Mucosa of gallbladder (tissue), 1 donor: Measurements from ENCODE around the gene NFIX. TPM values are rescaled to one million over a fixed set of nuclear protein-coding genes. Genes with fewer than 3 reads are reported as not detected.

Experiments used
- DNase-seq: peaks from one replicate; pipeline ENCODE4 v3.0.0-alpha.2; 2020; ENCODE audit warnings: low spot score
- total RNA-seq: library from RNA; stranded (reverse); gene quantifications from one replicate; pipeline ENCODE4 v1.2.1, GENCODE V29; 2021
- donor health status: DM: no; HTN: no; CAD: no.

The NFIX gene
- total RNA-seq, 1 donor from 2014 or later: 135 TPM

DNA sequence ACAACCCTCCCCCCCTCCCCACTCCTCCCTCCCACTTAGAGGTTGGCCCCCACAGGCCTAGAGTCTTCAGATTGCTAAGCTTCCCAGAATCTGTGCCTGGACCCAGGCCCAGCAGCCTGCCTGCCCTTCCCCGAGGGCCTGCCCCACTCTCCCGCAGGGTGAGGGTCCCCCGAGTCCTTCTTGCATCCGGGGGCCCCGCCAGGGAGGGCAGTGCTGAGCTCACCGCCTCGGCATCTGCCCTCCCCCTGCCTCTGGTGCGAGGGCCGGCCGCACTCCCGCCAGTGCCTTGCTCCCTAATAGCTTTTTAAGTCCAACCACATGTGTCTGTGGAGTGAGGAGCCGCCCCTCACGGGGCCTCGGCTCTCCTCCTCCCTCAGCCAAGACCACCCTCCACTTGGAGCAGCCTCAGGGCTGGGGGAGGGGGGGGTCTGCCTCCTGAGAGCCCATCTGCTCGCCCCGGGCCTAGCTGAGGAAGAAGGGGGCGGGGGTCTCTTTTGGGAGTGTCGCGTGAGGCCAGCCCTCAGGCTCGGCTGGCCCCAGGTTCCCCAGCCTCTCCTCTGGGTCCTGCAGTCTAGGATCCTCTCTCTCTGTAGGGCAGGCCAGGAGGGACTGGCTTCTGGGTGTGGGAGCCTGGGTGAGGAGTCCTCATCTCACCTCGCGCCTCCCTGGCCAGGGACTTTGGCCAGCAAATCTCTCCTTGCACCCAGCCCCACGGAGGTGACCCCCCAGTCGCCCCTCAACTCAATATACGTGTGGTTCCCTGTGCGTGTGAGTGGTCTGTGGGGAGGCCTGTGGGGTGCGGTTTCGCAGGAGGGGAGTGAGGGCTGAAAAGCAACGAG is 60.2 kb downstream of the NFIX start:
- DNase-seq: peak; percentile 57

GRCh38 chr19:13056052-13056660 is 60.9 kb downstream of the NFIX start:
- DNase-seq: peak; percentile 65

- no peak for DNase-seq
These were observed 61.9 kb downstream of the NFIX start for GRCh38 chr19:13057147-13057572.

DNA sequence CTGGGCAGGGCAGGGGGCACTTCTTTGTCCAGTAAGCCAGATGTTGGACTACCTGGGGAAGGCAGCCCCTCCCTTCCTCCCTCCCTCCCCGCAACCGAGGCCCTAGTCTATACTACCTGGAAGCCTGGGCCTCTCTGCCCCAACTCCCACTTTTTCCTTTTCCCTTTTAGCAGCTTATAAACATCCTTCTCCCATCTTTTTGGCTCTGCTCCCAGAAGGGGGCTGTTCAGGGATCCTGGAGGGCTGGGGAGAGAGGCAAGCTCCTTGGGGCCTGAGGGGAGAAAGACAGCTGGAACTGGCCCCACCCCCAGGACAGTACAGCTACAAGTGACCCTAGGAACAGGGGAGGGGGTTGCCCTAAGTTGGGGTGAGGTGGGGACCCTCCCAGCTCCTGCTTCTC is 62.5 kb downstream of the NFIX start:
- no peak for DNase-seq

- no peak for DNase-seq
These were observed 63.8 kb downstream of the NFIX start for GRCh38 chr19:13058951-13059660.

DNA sequence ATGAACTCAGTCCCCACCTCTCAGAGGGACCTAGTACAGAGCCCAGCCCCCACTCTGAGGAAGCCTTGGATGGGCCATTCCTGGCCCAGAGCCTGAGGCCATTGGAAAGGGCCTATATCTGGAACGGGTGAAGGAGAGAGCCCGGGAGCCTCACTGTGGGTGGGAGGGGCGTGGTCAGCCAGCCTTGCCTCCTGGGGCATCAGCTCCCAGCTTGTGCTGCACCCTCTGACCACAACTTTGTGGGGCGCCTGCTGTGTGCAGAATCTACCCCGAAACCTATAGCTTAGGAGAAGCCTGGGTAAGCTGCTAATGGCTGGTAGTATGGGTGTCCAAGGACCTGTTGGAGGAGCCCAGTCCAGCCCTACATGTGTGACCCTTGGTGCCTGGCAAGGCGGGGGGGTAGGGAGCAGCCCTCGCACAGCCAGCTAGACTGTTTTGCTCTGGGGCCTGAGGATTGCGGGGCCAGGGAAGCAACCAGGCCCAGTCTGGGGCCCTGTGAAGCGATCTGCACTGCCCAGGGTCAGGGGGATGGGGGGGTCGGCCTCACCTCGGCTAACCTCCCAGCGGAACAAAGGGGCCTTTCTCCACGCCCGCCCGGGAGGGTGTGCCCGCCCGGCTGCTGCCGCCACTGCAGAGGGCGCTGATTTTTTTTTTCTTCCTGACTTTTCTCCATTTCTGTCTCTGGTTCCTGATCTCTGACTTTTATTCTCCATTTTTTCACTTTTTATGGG is 65.1 kb downstream of the NFIX start:
- DNase-seq: no peak

- DNase-seq: peak; percentile 85
These were observed 66.0 kb downstream of the NFIX start for GRCh38 chr19:13060964-13061927.

DNA sequence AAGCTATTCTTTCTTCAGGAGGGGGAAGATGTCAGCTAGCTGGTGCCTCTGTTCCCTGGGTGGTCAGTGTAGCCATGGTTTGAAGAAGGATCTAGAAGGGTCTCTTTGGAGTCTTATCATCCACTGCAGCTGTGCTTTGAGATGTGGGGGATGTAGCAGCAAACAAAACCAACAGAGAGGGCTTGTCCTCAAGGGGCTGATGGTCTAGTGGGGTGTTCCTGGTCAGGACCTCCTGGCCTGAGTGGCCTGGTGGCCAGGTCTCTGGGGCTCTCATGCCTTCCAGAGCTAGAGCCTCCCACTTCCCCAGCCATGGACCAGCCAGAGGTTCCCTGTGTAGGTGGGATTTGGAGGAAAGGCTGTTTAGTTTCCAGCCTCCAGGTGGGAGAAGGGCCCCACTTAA is 67.0 kb downstream of the NFIX start:
- no peak for DNase-seq

DNA sequence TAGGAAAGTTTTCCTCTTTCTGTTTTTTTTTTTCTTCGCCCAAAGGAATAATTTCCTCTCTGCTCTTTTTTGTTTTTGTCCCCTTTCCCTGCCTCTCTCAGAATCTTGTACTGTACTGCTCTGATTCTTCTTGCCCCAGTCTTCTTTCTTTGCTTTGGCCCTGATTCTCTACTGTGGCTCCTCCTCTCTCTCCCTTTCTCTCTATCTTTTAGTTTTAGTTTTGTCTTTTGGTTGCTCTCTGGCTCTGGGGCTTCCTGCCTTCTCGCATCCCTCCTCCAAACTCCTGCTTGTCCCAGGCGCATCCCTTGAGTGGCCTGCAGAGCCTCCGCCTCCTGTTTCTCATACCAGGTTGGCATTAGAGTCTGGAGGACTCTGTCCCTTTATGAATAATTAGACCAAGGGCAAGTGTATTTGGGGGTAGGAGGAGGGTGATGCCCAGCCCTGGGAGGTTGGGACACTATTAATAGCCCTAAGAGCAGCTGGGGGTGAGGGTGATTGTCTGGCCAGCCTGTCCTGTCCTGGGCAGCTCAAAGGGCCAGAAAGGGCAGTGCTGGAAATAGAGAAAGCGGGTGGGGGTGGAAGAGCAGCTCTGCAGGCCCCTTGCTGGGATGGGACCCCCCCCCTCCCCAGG is 68.3 kb downstream of the NFIX start:
- DNase-seq: no peak

- no peak for DNase-seq
These were observed 68.8 kb downstream of the NFIX start for GRCh38 chr19:13064092-13064489.

DNA sequence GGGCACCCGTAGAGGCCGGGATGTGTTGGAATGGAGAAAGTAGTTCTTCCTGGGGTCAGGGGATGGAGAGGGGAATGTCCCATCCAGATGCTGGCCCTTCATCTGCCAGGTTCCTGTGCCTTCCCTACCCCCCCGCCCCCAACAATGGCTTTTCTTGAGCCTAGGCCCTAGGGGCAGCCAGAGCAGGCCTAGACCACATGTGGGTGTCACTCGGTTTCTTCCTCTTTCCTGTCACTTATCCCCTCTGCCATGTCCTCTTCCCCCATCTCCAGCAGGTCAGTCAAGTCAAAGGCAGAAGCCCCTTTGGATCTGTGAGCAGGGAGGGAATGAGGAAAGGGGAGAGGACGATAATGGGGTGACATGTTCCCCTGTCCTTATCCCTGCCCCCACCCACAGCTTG is 71.0 kb downstream of the NFIX start:
- no peak for DNase-seq

GRCh38 chr19:13066933-13067807 is 71.9 kb downstream of the NFIX start:
- no peak for DNase-seq

- DNase-seq: no peak
These were observed 73.0 kb downstream of the NFIX start for GRCh38 chr19:13068085-13068846.

GRCh38 chr19:13069415-13070359 is 74.4 kb downstream of the NFIX start:
- DNase-seq: no peak

- no peak for DNase-seq
These were observed 75.3 kb downstream of the NFIX start for GRCh38 chr19:13070425-13071140.

DNA sequence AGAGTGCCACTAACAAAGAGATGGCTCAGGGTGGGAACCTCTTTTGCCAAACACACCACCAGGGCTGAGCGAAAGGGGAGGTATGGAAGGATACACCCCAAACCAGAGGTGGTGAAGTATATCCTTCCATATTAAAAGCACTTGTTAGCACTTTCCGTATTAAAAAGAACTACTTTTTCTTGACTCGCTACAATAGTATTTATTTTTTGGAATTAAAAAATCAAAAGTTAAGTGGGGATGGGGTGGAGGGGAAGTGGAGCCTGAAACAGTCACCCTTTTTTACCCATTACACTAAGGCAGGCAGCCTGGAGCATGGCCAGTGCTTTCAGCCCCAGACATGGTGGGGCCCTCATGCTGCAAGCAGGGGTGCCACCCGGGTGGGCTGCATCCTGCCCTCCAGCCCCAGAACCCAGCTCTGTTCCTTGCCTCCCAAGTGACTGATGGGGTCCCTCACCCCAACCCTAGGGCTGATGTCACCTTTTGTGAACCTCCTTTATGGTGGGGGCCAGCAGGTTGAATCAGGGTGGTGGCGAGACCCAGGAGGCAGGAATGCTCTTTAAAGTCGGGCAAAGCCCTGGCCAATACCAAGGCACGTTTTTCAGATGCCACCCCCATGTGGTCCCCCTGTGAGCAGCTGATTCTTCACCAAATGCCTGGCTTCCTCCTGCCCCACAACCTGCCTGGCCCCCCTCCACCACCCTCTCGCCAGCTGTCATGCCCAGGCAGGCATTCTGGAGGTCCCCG is 76.3 kb downstream of the NFIX start:
- DNase-seq: no peak
